Skeletal muscle cell (primary cell): ENCODE measurements around the gene NFIL3.
"Not testable (repeated sequence)": the region's sequence is repeated elsewhere in the genome, so short reads cannot be mapped to it uniquely, and the experiment has no call there.

Experiments used
- DNase-seq: peaks from one replicate; pipeline ENCODE4 v3.0.0-alpha.2; 2010; ENCODE audit warnings: low read depth
- H3K4me3 ChIP-seq: 2 replicates; pipeline ENCODE4 v1.5.1; 2011; ENCODE audit warnings: low read depth, mild to moderate bottlenecking, control low read depth, low read length, moderate library complexity

The NFIL3 gene

DNA sequence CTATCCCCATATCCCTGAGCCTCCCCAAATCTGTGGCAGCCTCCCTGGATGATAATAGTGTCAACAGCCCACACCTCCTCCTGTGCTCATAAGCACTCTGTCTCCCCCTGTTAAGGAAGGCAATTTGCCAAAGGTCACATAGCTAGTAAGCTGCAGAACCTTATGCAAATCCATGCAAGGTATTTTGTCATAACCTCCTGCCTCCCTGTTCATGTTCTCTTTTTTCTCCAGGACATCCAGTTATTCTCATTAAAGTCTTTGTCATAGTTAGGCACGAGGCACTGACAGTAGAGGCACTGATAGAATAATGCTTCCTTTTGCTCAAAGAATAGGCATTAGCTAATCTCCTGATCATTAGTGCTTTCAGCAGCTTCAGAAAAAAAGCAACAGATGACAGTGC is 51.7 kb downstream of the NFIL3 start:
- no peak for DNase-seq
- no peak overlapping the region for H3K4me3 ChIP-seq

DNA sequence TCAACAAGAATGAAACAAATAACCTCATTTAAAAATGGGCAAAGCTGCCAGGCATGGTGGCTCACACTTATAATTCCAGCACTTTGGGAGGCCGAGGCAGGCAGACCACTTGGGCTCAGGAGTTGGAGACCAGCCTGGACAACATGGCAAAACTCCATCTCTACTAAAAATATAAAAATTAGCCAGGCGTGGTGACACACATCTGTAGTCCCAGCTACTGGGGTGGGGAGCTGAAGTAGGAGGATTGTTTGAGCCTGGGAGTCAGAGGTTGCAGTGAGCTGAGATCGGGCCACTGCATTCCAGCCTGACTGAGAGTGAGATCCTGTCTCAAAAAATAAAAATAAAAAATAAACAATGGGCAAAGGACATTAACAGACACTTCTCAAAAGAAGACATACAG is 53.6 kb downstream of the NFIL3 start:
- not testable (repeated sequence) for H3K4me3 ChIP-seq, DNase-seq

DNA sequence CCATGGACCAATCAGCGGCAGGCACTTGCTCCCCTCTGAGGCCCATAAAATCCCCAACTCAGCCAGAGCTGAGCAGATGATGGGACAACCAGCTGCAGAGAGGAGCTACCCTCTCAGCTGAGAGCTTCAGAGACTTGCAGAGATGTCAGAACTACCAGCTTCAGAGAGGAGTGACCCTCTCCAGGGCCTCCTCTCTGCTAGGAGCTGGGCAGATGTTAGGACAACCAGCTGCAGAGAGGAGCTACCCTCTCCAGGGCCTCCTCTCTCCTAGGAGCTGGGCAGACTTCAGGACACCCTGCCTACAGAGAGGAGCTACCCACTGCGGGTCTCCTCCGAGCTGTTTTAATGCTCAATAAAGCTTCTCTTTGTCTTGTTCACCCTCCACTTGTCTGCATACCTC is 58.9 kb downstream of the NFIL3 start:
- DNase-seq = no peak

DNA sequence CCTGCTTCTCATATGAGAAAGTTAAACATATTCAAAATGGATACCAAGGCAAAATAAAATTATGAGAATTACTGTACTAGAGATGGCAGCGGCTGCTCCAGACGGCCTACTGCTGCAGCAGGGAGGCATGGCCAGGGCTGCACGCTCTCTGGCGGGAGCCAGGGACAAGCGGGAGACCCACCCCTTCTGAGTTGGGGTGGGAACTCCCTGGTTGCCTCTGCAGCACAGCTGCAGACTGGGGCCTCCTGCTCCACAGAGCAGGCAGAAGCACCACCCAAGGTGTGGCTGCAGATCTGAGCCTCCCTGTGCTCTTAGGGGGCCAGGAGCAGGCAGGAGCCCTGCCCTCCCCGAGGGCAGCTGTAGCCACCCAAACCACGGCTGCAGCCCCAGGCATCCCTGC is 59.6 kb downstream of the NFIL3 start:
- DNase-seq = no peak
- no peak overlapping the region for H3K4me3 ChIP-seq

More for the DNA sequence above, 58.9 kb downstream of the NFIL3 start:
- no peak overlapping the region for H3K4me3 ChIP-seq

DNA sequence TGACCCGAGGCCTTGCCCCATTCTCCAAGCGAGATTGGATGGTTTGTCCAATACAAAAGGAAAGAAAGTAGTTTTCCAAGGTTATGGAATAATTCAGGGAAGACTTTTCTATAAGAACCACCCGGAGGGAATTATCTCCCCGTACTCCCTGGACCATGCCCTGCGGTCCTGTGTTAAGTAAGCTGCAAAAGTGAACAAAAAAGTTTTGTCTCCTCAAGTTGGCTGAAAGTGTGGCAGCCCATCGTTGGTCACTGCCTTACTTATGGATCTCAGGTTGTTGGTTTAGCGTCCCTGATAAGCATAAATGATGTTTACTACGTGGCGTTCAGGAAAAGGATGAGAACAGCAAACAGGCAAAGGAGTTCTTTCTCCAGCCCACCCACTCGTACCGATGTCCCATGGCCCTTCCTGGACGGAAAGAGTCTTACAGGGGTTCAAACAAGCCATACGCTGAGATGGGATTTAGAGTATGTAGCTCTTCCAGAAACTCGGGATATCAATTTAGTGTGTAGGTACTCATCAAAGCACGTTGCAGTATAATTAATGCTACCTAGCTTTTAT is 61.5 kb downstream of the NFIL3 start:
- no peak for DNase-seq
- peak overlapping the region; percentile 33 for H3K4me3 ChIP-seq

DNA sequence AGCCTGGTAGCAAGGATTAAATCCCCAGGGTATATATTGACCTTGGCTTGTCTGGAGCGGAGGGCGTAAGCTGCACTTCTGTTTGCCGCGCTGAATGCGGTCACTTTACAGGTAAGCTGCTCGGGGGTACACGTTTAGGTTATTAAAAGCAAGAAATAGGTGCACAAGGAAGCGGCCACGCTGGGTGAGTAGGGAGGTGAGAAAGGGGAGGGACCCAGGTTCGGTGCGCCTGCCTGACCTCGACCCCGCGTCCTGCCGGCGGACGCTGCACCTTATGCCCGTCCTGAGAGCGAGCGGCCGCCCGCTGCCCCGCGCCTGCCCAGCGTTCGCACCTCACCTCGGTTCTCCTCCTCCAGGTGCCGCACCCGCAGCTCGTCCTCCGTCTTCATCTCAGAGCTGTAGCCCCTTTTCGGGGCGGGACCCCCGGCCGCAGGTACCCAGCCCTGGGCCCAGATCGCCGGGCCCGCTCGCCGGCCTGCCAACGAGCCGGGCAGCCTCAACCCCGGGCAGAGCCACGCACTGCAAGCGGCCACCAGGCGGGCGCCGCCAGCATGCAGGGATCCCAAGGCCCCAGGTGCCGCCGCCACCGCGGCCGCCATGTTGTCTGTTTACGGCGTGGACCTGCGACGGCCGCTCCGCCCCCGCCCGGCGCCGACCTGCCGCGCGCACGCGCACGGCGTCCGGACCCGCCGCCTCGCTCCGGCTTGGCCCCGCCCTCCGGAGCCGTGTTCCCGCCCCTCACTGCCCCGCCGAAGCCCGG is 62.2 kb downstream of the NFIL3 start, which contains the start of gene AUH:
Gene AUH, minus strand, starts transcription at position 628 of the 760 bp plus-strand sequence. Its CDS starts 29 bp downstream, at position 599.
- peak within 1 kb of the TSS; percentile 78 for H3K4me3 ChIP-seq
- DNase-seq = no peak

DNA sequence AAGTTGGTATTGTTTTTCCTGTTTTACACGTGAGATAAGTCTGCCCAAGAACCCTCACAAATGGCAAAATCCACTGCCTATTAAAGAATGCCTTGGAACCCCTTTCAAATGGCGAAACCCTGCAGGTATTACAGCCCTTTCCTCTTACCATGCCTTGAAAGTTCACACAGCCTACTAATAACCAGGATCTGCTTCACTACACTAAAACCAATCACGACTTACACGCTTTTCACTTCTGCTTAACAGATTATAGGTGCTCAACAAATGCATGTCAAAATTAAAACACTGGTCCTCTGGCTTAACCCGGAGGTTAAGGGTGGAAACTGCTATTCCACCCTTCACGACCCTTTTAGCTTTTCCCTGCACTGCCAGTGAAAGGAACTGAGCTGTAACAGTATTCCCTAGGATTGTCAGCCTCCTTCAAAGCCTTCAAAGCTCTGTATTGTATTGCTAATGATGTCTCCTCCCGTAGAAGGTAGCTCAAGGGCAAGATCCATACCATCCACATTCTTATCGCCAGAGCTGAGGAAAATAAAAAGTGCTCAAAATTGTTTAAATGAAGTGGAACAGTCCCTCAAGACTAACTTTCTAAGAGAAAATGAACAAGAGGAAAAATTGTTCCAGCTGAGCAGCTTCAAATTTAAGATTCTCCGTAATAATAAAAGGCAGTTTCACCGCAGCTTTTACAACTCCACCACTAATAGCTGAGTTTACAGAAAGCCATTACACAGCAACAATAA is 62.9 kb downstream of the NFIL3 start:
- DNase-seq = no peak
- peak overlapping the region; percentile 78 for H3K4me3 ChIP-seq

DNA sequence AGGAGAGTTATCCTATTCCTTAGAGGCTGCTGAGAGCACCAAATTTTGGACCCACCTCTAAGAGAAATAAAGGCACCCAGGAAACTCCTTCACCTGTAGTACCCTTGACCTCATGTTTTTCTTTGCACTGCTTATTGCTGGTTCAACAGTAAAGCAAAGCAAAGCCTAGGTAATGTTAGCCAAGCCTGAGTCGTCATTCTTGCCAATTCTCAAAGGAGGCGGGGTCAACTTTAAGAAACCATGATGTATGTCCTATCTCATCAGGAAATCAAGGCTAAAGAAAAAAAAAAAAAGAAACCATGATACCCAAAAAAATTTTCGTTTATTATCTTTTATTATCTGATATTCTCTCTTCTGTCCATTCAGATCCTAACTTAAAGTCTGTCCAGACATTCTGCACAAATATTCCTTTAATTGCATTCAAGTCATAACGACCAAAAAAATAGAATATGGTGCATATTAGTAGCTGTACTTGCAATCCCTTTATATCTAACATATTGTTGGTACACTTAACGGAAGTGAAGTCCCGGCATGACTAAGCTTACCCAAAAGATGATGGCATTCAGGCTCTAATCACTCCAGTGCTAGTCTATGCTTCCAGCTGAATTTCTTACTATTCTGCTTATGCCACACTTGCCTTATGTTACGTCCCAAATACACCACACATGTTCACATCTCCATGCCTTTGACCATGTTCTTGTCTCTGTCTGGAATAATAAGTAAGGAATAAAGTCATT is 63.7 kb downstream of the NFIL3 start:
- DNase-seq = no peak
- peak overlapping the region; percentile 78 for H3K4me3 ChIP-seq

DNA sequence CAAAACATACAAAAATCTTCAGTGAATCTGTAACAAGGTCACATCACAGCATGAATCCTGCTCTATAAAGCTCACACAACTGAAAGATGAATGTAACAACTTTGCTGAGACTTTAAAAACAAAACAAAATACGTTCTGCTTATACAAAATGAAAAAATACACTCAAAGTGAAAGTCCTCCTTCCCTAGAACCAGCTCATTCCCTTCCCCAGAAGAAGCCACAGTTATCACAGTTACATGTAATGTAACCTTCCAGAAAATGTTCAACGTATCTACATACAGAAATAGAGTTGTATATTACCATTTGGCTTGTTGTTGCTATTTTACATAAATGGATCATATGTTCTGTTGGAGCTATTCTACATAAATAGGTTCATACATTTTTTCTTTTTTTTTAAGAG is 64.5 kb downstream of the NFIL3 start:
- no peak overlapping the region for H3K4me3 ChIP-seq
- no peak for DNase-seq
